Mesothelial cell of epicardium (in vitro differentiated cells): ENCODE data around the gene SMAP2. TPM values are rescaled to one million over a fixed set of nuclear protein-coding genes. Genes with fewer than 3 reads are reported as not detected.
"Not testable (repeated sequence)": the region's sequence is repeated elsewhere in the genome, so short reads cannot be mapped to it uniquely, and the experiment has no call there.

Experiments
- DNase-seq, 2 experiments: peaks; one replicate each; pipeline ENCODE4 v3.0.0; 2021; ENCODE audit warnings: low spot score in 2 of 2; ENCODE audit not compliant: unreplicated experiment in 2 of 2
- H3K27ac Mint-ChIP-seq: 2 replicates; pipeline ENCODE4 v1.8.0; 2021; ENCODE audit warnings: mixed read lengths
- H3K27me3 Mint-ChIP-seq: 2 replicates; pipeline ENCODE4 v1.8.0; 2021; ENCODE audit warnings: low read depth, mixed read lengths
- H3K36me3 Mint-ChIP-seq: 2 replicates; pipeline ENCODE4 v1.8.0; 2021; ENCODE audit warnings: mixed read lengths
- H3K4me1 Mint-ChIP-seq: 2 replicates; pipeline ENCODE4 v1.8.0; 2021; ENCODE audit warnings: mixed read lengths
- H3K4me3 Mint-ChIP-seq: 2 replicates; pipeline ENCODE4 v1.8.0; 2021; ENCODE audit warnings: mild to moderate bottlenecking, moderate library complexity, mixed read lengths
- H3K9me3 Mint-ChIP-seq: 2 replicates; pipeline ENCODE4 v1.8.0; 2021; ENCODE audit warnings: mixed read lengths
- CTCF ChIP-seq: fragments of 200-600 bp; sonication (generic); IDR thresholded peaks from one replicate; pipeline ENCODE4 v1.5.0; 2021; ENCODE audit warnings: antibody characterized with exemption; ENCODE audit not compliant: unreplicated experiment
- total RNA-seq: library from RNA; stranded (reverse); gene quantifications from 3 replicates; pipeline ENCODE4 v1.2.1, GENCODE V29; 2021

Gene SMAP2
- total RNA-seq, 1 donor from 2014 or later = 10.9 TPM

DNA sequence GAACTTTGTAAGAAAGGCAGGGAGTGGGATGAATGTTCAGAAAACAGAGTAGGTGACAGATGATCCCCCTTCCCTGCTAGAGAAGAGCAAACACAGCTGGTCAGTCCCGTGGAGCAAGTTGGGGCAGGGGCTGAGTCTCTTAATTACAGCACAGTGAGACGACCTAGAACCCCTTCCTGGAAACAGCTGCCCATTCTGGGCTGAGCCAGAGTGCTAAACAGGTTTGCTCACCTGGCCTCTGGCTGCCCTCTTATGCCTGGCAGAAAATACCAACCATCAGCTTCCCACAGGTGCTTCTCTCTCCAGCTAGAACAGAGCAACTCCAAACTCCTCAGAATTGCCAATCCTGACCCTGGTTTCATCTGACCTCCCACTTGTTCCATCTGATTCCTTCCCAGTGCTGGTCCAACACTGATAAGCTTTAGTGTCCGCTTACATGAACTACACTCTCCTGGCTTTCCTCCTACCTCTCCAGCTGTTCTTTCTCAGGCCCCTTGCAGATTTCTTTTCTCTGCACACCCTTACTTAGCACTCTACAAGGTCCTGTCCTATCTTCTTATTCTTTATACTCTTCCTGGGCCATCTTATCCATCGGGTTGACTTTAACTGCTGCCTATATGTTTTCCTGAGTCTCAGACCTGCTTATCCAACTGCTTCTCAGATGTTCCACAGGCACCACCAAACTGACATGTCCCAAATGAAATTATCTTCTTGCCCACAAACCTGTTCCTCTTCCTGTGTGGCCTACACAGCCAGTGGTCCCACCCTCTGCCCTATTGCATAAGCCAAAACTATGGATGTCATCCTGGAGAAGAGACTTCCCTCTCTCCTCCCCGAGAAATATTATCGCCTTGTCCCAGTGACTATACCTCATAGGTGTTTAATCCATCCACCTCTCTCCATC is 33.9 kb upstream of the SMAP2 start:
- H3K27ac Mint-ChIP-seq = no peak overlapping the region
- no peak for DNase-seq
- peaks cover 16% of the 10 kb centered on the region for H3K9me3 Mint-ChIP-seq
- no peak overlapping the region for H3K4me3 Mint-ChIP-seq
- H3K27me3 Mint-ChIP-seq = peaks cover 19% of the 10 kb centered on the region
- TF ChIP-seq CTCF = no peak
- no peaks in the 10 kb centered on the region for H3K36me3 Mint-ChIP-seq
- H3K4me1 Mint-ChIP-seq = no peaks in the 10 kb centered on the region

DNA sequence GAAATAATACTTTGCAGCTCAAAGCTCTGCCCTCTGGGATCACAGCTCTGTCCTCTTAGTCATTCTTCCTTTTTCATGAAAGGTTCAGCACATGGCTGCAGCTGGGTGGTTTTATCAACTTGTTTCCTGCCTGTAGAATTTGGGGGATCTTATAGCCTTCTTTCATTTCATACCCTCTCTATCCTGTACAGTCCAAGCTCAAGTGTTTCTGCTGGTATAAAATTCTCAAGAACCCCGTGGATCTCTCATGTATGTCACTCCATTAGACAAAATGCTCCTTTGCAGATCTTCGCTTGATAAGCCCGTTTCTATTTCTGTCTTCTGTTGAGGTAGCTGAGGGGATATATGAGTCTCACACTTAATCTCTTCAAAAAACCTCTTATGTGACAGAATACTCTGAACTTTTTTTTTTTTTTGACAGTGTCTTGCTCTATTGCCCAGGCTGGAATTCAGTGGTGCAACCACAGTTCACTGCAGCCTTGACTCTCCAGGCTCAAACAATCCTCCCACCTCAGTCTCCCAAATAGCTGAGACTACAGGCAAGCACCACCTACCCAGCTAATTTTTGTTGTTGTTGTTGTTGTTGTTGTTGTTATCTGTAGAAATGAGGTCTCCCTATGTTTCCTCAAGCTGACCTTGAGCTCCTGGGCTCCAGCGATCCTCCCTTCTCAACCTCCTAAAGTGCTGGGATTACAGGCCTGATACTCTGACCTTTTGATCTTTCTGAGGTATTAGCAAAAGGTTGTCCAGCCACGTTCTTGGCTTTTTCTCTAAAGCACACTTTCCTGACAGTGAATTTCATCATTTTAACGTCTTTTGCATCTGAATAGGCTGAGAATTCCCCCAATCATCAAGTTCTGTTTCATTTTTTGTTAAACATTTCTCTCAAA is 31.8 kb upstream of the SMAP2 start:
- no peak overlapping the region for H3K4me3 Mint-ChIP-seq
- TF ChIP-seq CTCF = no peak
- DNase-seq = no peak
- H3K27ac Mint-ChIP-seq = no peak overlapping the region
- no peaks in the 10 kb centered on the region for H3K4me1 Mint-ChIP-seq
- H3K36me3 Mint-ChIP-seq = no peaks in the 10 kb centered on the region
- peaks cover 16% of the 10 kb centered on the region for H3K9me3 Mint-ChIP-seq
- H3K27me3 Mint-ChIP-seq = peaks cover 19% of the 10 kb centered on the region

GRCh38 chr1:40342381-40342717 is 31.2 kb upstream of the SMAP2 start:
- not testable (repeated sequence) for H3K36me3 Mint-ChIP-seq, H3K27ac Mint-ChIP-seq, DNase-seq, H3K4me1 Mint-ChIP-seq, H3K4me3 Mint-ChIP-seq
- H3K27me3 Mint-ChIP-seq = peaks cover 19% of the 10 kb centered on the region
- peaks cover 16% of the 10 kb centered on the region for H3K9me3 Mint-ChIP-seq

- Mint-ChIP-seq H3K9me3 (peaks cover 16% of the 10 kb centered on the region), H3K27ac (no peak overlapping the region), H3K27me3 (peaks cover 16% of the 10 kb centered on the region), H3K36me3 (no peaks in the 10 kb centered on the region), H3K4me3 (no peak overlapping the region), H3K4me1 (no peaks in the 10 kb centered on the region)
- TF ChIP-seq CTCF = no peak
- DNase-seq = no peak
Measured at GRCh38 chr1:40344597-40344996, 28.9 kb upstream of the SMAP2 start.

DNA sequence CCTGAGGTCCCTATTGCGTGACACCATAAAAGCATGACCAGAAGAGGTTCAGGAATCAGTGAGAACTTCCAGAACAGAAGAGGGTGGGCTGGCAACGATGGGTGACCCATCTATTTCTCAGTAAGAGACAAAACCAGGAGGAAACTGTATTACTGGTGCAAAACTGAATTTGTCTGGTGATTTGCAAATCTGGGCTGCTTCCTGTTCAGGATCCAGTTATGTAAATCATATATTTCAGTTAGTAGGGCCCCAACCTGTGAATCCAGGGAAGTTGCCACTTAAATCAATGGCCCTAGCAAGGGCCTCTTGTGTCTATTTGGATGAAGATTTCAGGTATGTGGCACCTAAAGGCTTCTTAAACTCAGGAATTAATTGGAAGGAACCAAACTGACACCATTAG is 23.1 kb upstream of the SMAP2 start:
- no peaks in the 10 kb centered on the region for H3K36me3 Mint-ChIP-seq
- H3K4me3 Mint-ChIP-seq = no peak overlapping the region
- no peak overlapping the region for H3K27ac Mint-ChIP-seq
- TF ChIP-seq CTCF = no peak
- H3K4me1 Mint-ChIP-seq = no peaks in the 10 kb centered on the region
- no peak for DNase-seq
- no peaks in the 10 kb centered on the region for H3K9me3 Mint-ChIP-seq
- H3K27me3 Mint-ChIP-seq = peaks cover 5% of the 10 kb centered on the region

- Mint-ChIP-seq H3K36me3 (no peaks in the 10 kb centered on the region), H3K4me1 (no peaks in the 10 kb centered on the region), H3K4me3 (no peak overlapping the region), H3K27me3 (peaks cover 5% of the 10 kb centered on the region), H3K9me3 (no peaks in the 10 kb centered on the region), H3K27ac (no peak overlapping the region)
- TF ChIP-seq CTCF = no peak
- no peak for DNase-seq
Measured at GRCh38 chr1:40351124-40351523, 22.4 kb upstream of the SMAP2 start.
